Measurements from ENCODE around the gene CLK2. TPM values are rescaled to one million over a fixed set of nuclear protein-coding genes. Genes with fewer than 3 reads are reported as not detected.

Gene CLK2
- total and polyA plus RNA-seq, 2 of the 13 experiments (the other 11 are each of a cell fraction or from before 2014, with no cell fraction given), result 20.1 to 73.5 TPM

GRCh38 chr1:155255243-155256007, 17.9 kb downstream of the CLK2 start, which contains the start of gene ENTREP3 (continued):
- 0 out of 2 replicates have a peak, but pooled peaks have one; percentile 39 for TF ChIP-seq ZSCAN9 (CRISPR knock-in tag; IDR thresholded peaks at IDR 0.05; ENCODE audit: borderline replicate concordance)
- TF ChIP-seq SRSF1 (optimal IDR thresholded peaks at IDR 0.05; ENCODE audit: low read depth, low read length), result no peak
- no peak for TF ChIP-seq KLF15 (CRISPR knock-in tag; IDR thresholded peaks at IDR 0.05; ENCODE audit: borderline replicate concordance)
- TF ChIP-seq CHD2 (IDR thresholded peaks at IDR 0.05; ENCODE audit: low read depth, low read length), result 0 out of 2 replicates have a peak, but pooled peaks have one; percentile 50
- TF ChIP-seq PHF20 (CRISPR knock-in tag; IDR thresholded peaks at IDR 0.05), result peak; percentile 50; the same call in 1 of the 2 replicates
- TF ChIP-seq PHB2 (IDR thresholded peaks at IDR 0.05; ENCODE audit: partially characterized antibody), result no peak
- TF ChIP-seq ZNF670 (CRISPR knock-in tag; IDR thresholded peaks at IDR 0.05; ENCODE audit: borderline replicate concordance), result no peak
- TF ChIP-seq SRY (CRISPR knock-in tag; IDR thresholded peaks at IDR 0.05), result no peak
- TF ChIP-seq FOXA3 (CRISPR knock-in tag; IDR thresholded peaks at IDR 0.05), result peak; percentile 31; the same call in 1 of the 2 replicates
- no peak for TF ChIP-seq KDM6A (CRISPR knock-in tag; IDR thresholded peaks at IDR 0.05; ENCODE audit: low read depth)
- TF ChIP-seq CENPT (CRISPR knock-in tag; IDR thresholded peaks at IDR 0.05; ENCODE audit: low read depth), result no peak
- no peak for TF ChIP-seq ZNF326 (CRISPR knock-in tag; IDR thresholded peaks at IDR 0.05; ENCODE audit: borderline replicate concordance)
- no peak for TF ChIP-seq ZNF629 (CRISPR knock-in tag; conservative IDR thresholded peaks at IDR 0.05)
- no peak for TF ChIP-seq GABPA (IDR thresholded peaks at IDR 0.05; ENCODE audit: low read depth, low read length)
- peak; percentile 75 for TF ChIP-seq GABPA (CRISPR knock-in tag; IDR thresholded peaks at IDR 0.05; ENCODE audit: low read depth)
- TF ChIP-seq SMAD3 (CRISPR knock-in tag; IDR thresholded peaks at IDR 0.05), result 0 out of 2 replicates have a peak, but pooled peaks have one; percentile 44
- TF ChIP-seq RBM39 (IDR thresholded peaks at IDR 0.05; ENCODE audit: low read depth, low read length, poor library complexity, severe bottlenecking), result peak; percentile 81
- TF ChIP-seq MYC (CRISPR knock-in tag; IDR thresholded peaks at IDR 0.05; ENCODE audit: borderline replicate concordance), result peak; percentile 87
- TF ChIP-seq ZNF501 (CRISPR knock-in tag; IDR thresholded peaks at IDR 0.05), result peak; percentile 69; the same call in 1 of the 2 replicates
- TF ChIP-seq GATA4 (IDR thresholded peaks at IDR 0.05; ENCODE audit: borderline replicate concordance, low read depth), result no peak
- TF ChIP-seq MZF1 (CRISPR knock-in tag; IDR thresholded peaks at IDR 0.05; ENCODE audit: borderline replicate concordance), result no peak
- no peak for TF ChIP-seq PAWR (CRISPR knock-in tag; IDR thresholded peaks at IDR 0.05; ENCODE audit: borderline replicate concordance)
- TF ChIP-seq MED8 (CRISPR knock-in tag; IDR thresholded peaks at IDR 0.05; ENCODE audit: insufficient replicate concordance), result no peak
- peak; percentile 86 for TF ChIP-seq HOXA3 (CRISPR knock-in tag; IDR thresholded peaks at IDR 0.05)
- peak; percentile 67; the same call in 1 of the 2 replicates for TF ChIP-seq SALL1 (CRISPR knock-in tag; IDR thresholded peaks at IDR 0.05)
- TF ChIP-seq SNAPC2 (CRISPR knock-in tag; IDR thresholded peaks at IDR 0.05), result no peak

Data from HepG2 (cell line).